HepG2 (cell line): Measurements from ENCODE around the gene GNPDA2. TPM values are rescaled to one million over a fixed set of nuclear protein-coding genes. Genes with fewer than 3 reads are reported as not detected.

ENCODE experiments used
- ATF2 ChIP-seq: sonication (generic); formaldehyde crosslinking; IDR thresholded peaks from 2 replicates; pipeline ENCODE4 v1.4.0; 2020; ENCODE audit warnings: missing genetic modification reagents
- CBX1 ChIP-seq: IDR thresholded peaks from one replicate; pipeline ENCODE4 v1.6.1; 2016; ENCODE audit warnings: antibody characterized with exemption, low read depth
- CBX2 ChIP-seq, 2 experiments: fragments of 200-600 bp in 1 of 2; sonication (generic); formaldehyde crosslinking in 1 of 2; IDR thresholded peaks; 2 replicates each; pipeline versions ENCODE4 v1.7.0 to v1.8.1; 2018 to 2022; ENCODE audit warnings: low read depth in 2 of 2, low read length in 1 of 2, mild to moderate bottlenecking in 1 of 2, missing genetic modification reagents in 1 of 2
- CBX5 ChIP-seq: sonication (generic); formaldehyde crosslinking; IDR thresholded peaks from 2 replicates; pipeline ENCODE4 v1.4.0; 2020; ENCODE audit warnings: missing genetic modification reagents, borderline replicate concordance
- ELF1 ChIP-seq: sonication (generic); formaldehyde crosslinking; IDR thresholded peaks from 2 replicates; pipeline ENCODE4 v1.4.0; 2020; ENCODE audit warnings: missing genetic modification reagents
- ETV5 ChIP-seq: IDR thresholded peaks from 2 replicates; pipeline ENCODE4 v1.6.1; 2018; ENCODE audit warnings: missing biosample characterization, missing genetic modification reagents, inconsistent platforms, borderline replicate concordance
- KLF13 ChIP-seq: sonication (generic); formaldehyde crosslinking; IDR thresholded peaks from 2 replicates; pipeline ENCODE4 v1.4.0; 2020; ENCODE audit warnings: mild to moderate bottlenecking, missing genetic modification reagents
- NRL ChIP-seq: sonication (generic); formaldehyde crosslinking; IDR thresholded peaks from 2 replicates; pipeline ENCODE4 v1.5.0; 2020; ENCODE audit warnings: missing genetic modification reagents, mild to moderate bottlenecking, moderate library complexity, borderline replicate concordance
- RARA ChIP-seq: IDR thresholded peaks from 2 replicates; pipeline ENCODE4 v1.6.1; 2016; ENCODE audit warnings: missing genetic modification reagents, missing compliant biosample characterization
- TBL1XR1 ChIP-seq: fragments of 150-350 bp; IDR thresholded peaks from 2 replicates; pipeline ENCODE4 v1.6.1; 2014; ENCODE audit warnings: borderline replicate concordance, low read length; ENCODE audit not compliant: partially characterized antibody
- TCF12 ChIP-seq, 2 experiments: fragments of 450-650 bp in 1 of 2; sonication (generic) in 1 of 2; formaldehyde crosslinking in 1 of 2; IDR thresholded peaks; 2 replicates each; pipeline versions ENCODE4 v1.6.1 to v1.8.0; 2017 to 2022; ENCODE audit warnings: antibody characterized with exemption in 1 of 2, mild to moderate bottlenecking in 1 of 2, missing genetic modification reagents in 1 of 2, moderate library complexity in 1 of 2
- ZNF232 ChIP-seq: sonication (generic); formaldehyde crosslinking; IDR thresholded peaks from 2 replicates; pipeline ENCODE4 v1.4.0; 2020; ENCODE audit warnings: missing genetic modification reagents, borderline replicate concordance
- ZNF407 ChIP-seq: sonication (generic); formaldehyde crosslinking; IDR thresholded peaks from one replicate; pipeline ENCODE4 v1.5.1; 2020; ENCODE audit warnings: mild to moderate bottlenecking, missing genetic modification reagents; ENCODE audit errors: not compliant biosample characterization
- ZNF44 ChIP-seq: sonication (generic); formaldehyde crosslinking; IDR thresholded peaks from 2 replicates; pipeline ENCODE4 v1.5.1; 2020; ENCODE audit warnings: mild to moderate bottlenecking, missing genetic modification reagents
- ZNF7 ChIP-seq: IDR thresholded peaks from 2 replicates; pipeline ENCODE4 v1.6.1; 2016; ENCODE audit warnings: missing biosample characterization, missing genetic modification reagents
- ZNF704 ChIP-seq: sonication (generic); formaldehyde crosslinking; IDR thresholded peaks from 2 replicates; pipeline ENCODE4 v1.8.1; 2023; ENCODE audit warnings: mild to moderate bottlenecking, inconsistent platforms, moderate library complexity, missing genetic modification reagents, borderline replicate concordance
- ZNF709 ChIP-seq: sonication (generic); formaldehyde crosslinking; IDR thresholded peaks from 2 replicates; pipeline ENCODE4 v1.5.0; 2020; ENCODE audit warnings: mild to moderate bottlenecking, missing genetic modification reagents
- polyA plus RNA-seq, 8 experiments: library from polyadenylated mRNA; depleted of rRNA in 3 of 8; stranded (reverse) in 7 of 8; unstranded in 1 of 8; fragments of >200 nt; fragmentation: Illumina TruSeq in 4 of 8; extraction: Trizol in 4 of 8; gene quantifications; 2 replicates each; pipeline versions ENCODE4 v1.2.1 to v1.2.3, GENCODE V29; 2011 to 2016; ENCODE audit warnings: low read depth in 4 of 8, missing spikeins in 1 of 8, mixed read lengths in 1 of 8; ENCODE audit not compliant: insufficient read depth in 1 of 8
- total RNA-seq, 5 experiments: library from RNA; depleted of rRNA; stranded (reverse); fragments of >200 nt; fragmentation: Illumina TruSeq; extraction: Trizol; gene quantifications; 2 replicates each; pipeline ENCODE4 v1.2.3, GENCODE V29; 2016; ENCODE audit warnings: low read depth in 1 of 5

Gene GNPDA2
- total and polyA plus RNA-seq, 2 of the 13 experiments (the other 11 are each of a cell fraction or from before 2014, with no cell fraction given): 5.4 to 9.0 TPM

DNA sequence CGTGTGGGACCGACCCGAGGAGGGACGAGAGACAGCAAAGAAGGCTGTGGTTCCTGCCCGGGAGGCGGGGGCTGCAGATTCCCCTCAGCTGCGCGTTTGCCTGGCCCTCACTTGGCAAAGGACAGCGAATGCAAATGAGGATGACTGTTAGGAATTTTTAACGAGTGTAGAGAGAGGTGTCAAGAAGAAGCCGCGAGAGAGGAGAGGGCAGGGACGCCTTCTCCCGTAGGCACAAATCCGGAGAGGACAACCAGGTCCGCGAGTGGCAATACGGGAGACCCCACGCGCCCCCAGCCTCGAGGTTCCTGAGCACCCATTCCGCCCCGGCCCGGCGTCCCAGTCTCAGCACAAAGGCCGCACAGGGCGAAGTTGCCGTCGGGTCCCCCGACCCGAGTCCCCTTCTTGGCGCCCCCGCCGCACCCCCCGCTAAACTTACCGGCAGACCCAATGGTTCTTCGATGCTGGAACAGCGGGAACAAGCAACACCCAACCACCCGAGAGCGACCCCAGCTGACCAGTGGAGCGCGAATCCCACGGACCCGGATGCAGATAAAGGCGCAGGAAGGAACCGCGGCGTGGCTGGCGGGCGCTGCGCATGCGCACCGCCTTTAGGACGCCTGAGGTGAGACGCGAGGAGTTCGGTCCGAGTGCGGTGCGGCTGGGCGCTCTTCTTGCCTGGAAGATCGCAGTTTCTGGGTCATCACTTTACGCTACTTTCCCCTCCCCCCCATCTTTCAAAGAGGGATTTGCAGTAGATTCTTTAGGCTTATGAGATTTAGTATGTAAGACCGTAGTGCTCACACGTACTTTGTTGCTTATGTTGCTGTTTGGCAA is at the start of gene GNPDA2 (continued):
- peak; percentile 36; the same call in 1 of the 2 replicates for TF ChIP-seq CBX5 (CRISPR knock-in tag)
- TF ChIP-seq NRL (CRISPR knock-in tag): peak; percentile 66; the same call in 1 of the 2 replicates
- TF ChIP-seq ZNF232 (CRISPR knock-in tag): 0 out of 2 replicates have a peak, but pooled peaks have one; percentile 33
- peak; percentile 42; the same call in 1 of the 2 replicates for TF ChIP-seq RARA (CRISPR knock-in tag)
- peak; percentile 88; the same call in 1 of the 2 replicates for TF ChIP-seq ZNF704 (CRISPR knock-in tag)
- TF ChIP-seq ZNF44: 0 out of 2 replicates have a peak, but pooled peaks have one; percentile 57
- TF ChIP-seq TBL1XR1: no peak
- TF ChIP-seq CBX2 (IDR thresholded peaks at IDR 0.05; ENCODE audit: low read depth, low read length): no peak
- peak; percentile 61; the same call in 1 of the 2 replicates for TF ChIP-seq CBX2 (CRISPR knock-in tag; IDR thresholded peaks at IDR 0.05; ENCODE audit: low read depth)
- TF ChIP-seq CBX1: peak; percentile 80
- TF ChIP-seq ZNF407 (CRISPR knock-in tag): peak; percentile 93
- TF ChIP-seq ZNF7 (CRISPR knock-in tag): no peak
- peak; percentile 93; the same call in 1 of the 2 replicates for TF ChIP-seq ZNF709 (CRISPR knock-in tag)
- TF ChIP-seq ELF1 (CRISPR knock-in tag): peak; percentile 78
- TF ChIP-seq TCF12 (IDR thresholded peaks at IDR 0.05): no peak
- TF ChIP-seq TCF12 (CRISPR knock-in tag; IDR thresholded peaks at IDR 0.05): 0 out of 2 replicates have a peak, but pooled peaks have one; percentile 58
- peak; percentile 25; the same call in 1 of the 2 replicates for TF ChIP-seq ATF2
- TF ChIP-seq KLF13: peak; percentile 75; the same call in 1 of the 2 replicates
- peak; percentile 61 for TF ChIP-seq ETV5 (CRISPR knock-in tag)
